Neural cell (in vitro differentiated cells): ENCODE measurements around the gene POLD1. TPM values are rescaled to one million over a fixed set of nuclear protein-coding genes. Genes with fewer than 3 reads are reported as not detected.

Experiments
- H2AFZ ChIP-seq: fragments of 200-600, 300-800 bp; sonication (generic), shearing (Covaris generic); 2 replicates; pipeline ENCODE4 v1.6.0; 2014; ENCODE audit warnings: low read depth, mild to moderate bottlenecking, antibody characterized with exemption, low read length, moderate library complexity
- H3F3A ChIP-seq: fragments of 200-600 bp; shearing (Covaris generic); 2 replicates; pipeline ENCODE4 v1.6.1; 2016; ENCODE audit warnings: mild to moderate bottlenecking, moderate library complexity, mixed read lengths, antibody characterized with exemption, low read length; ENCODE audit not compliant: insufficient read depth, poor library complexity, severe bottlenecking
- H3K27ac ChIP-seq: fragments of 200-600, 300-800 bp; sonication (generic), shearing (Covaris generic); 2 replicates; pipeline ENCODE4 v1.5.1; 2014; ENCODE audit warnings: mild to moderate bottlenecking, low read length, moderate library complexity
- H3K27me3 ChIP-seq: fragments of 300-800, 200-600 bp; sonication (generic), shearing (Covaris generic); 2 replicates; pipeline ENCODE4 v1.6.0; 2014; ENCODE audit warnings: mild to moderate bottlenecking, low read depth, low read length, moderate library complexity; ENCODE audit not compliant: insufficient read depth
- H3K36me3 ChIP-seq: fragments of 300-800, 200-600 bp; sonication (generic), shearing (Covaris generic); 2 replicates; pipeline ENCODE4 v1.5.1; 2014; ENCODE audit warnings: mild to moderate bottlenecking, antibody characterized with exemption, low read length, moderate library complexity; ENCODE audit not compliant: insufficient read depth
- H3K4me2 ChIP-seq: fragments of 300-800, 200-600 bp; sonication (generic), shearing (Covaris generic); 2 replicates; pipeline ENCODE4 v1.6.0; 2014; ENCODE audit warnings: mild to moderate bottlenecking, low read length
- H3K4me3 ChIP-seq: fragments of 300-800, 200-600 bp; sonication (generic), shearing (Covaris generic); 2 replicates; pipeline ENCODE4 v1.5.1; 2014; ENCODE audit warnings: mild to moderate bottlenecking, low read length, moderate library complexity
- H3K79me2 ChIP-seq: fragments of 200-600 bp; shearing (Covaris generic); replicated peaks from 2 replicates; pipeline ENCODE4 v1.6.0; 2014; ENCODE audit warnings: mild to moderate bottlenecking, low read length, moderate library complexity; ENCODE audit not compliant: insufficient read depth
- H3K9ac ChIP-seq: fragments of 300-800, 200-600 bp; sonication (generic), shearing (Covaris generic); 2 replicates; pipeline ENCODE4 v1.6.1; 2016; ENCODE audit warnings: mild to moderate bottlenecking, low read length, mixed read lengths
- H3K9me2 ChIP-seq: fragments of 200-600 bp; shearing (Covaris generic); 2 replicates; pipeline ENCODE4 v1.6.1; 2016; ENCODE audit warnings: mild to moderate bottlenecking, low read length, mixed read lengths; ENCODE audit not compliant: insufficient read depth
- H3K9me3 ChIP-seq: fragments of 200-600, 300-800 bp; sonication (generic), shearing (Covaris generic); 2 replicates; pipeline ENCODE4 v1.6.1; 2016; ENCODE audit warnings: mild to moderate bottlenecking, mixed run types, low read length, moderate library complexity, mixed read lengths
- H4K20me1 ChIP-seq: fragments of 200-600 bp; shearing (Covaris generic); 2 replicates; pipeline ENCODE4 v1.6.1; 2016; ENCODE audit warnings: mild to moderate bottlenecking, mixed run types; ENCODE audit not compliant: insufficient read depth
- CTCF ChIP-seq: fragments of 450-650 bp; IDR thresholded peaks from 2 replicates; pipeline ENCODE4 v1.5.1; 2014; ENCODE audit warnings: antibody characterized with exemption, mild to moderate bottlenecking, moderate library complexity; ENCODE audit not compliant: poor library complexity, severe bottlenecking
- EP300 ChIP-seq: fragments of 450-650 bp; conservative IDR thresholded peaks from 2 replicates; pipeline ENCODE4 v1.6.1; 2014; ENCODE audit warnings: antibody characterized with exemption, mild to moderate bottlenecking, moderate library complexity; ENCODE audit not compliant: poor library complexity, severe bottlenecking
- EZH2 ChIP-seq: fragments of 200-600, 300-800 bp; shearing (Covaris generic), sonication (generic); IDR thresholded peaks from 2 replicates; pipeline ENCODE4 v1.6.1; 2014; ENCODE audit warnings: antibody characterized with exemption, low read length, borderline replicate concordance, mild to moderate bottlenecking; ENCODE audit not compliant: insufficient read depth, poor library complexity, severe bottlenecking
- MXI1 ChIP-seq: fragments of 450-650 bp; conservative IDR thresholded peaks from 2 replicates; pipeline ENCODE4 v1.6.1; 2014; ENCODE audit warnings: antibody characterized with exemption, mild to moderate bottlenecking; ENCODE audit not compliant: poor library complexity, severe bottlenecking
- POLR2AphosphoS5 ChIP-seq: IDR thresholded peaks from 2 replicates; pipeline ENCODE4 v1.6.1; 2012
- RAD21 ChIP-seq: fragments of 450-650 bp; conservative IDR thresholded peaks from 2 replicates; pipeline ENCODE4 v1.6.1; 2014; ENCODE audit warnings: antibody characterized with exemption, mild to moderate bottlenecking, moderate library complexity
- REST ChIP-seq: IDR thresholded peaks from 2 replicates; pipeline ENCODE4 v1.6.1; 2012; ENCODE audit warnings: borderline replicate concordance
- SMC3 ChIP-seq: fragments of 450-650 bp; conservative IDR thresholded peaks from 2 replicates; pipeline ENCODE4 v1.6.1; 2014; ENCODE audit warnings: antibody characterized with exemption, mild to moderate bottlenecking, moderate library complexity; ENCODE audit not compliant: poor library complexity
- TAF1 ChIP-seq: IDR thresholded peaks from 2 replicates; pipeline ENCODE4 v1.6.1; 2012; ENCODE audit warnings: low read depth
- polyA plus RNA-seq: library from polyadenylated mRNA; depleted of rRNA; stranded (reverse); fragments of >200 nt; gene quantifications from 2 replicates; pipeline ENCODE4 v1.2.3, GENCODE V29; 2014

Gene POLD1
- polyA plus RNA-seq, 1 donor from 2014 or later = 13.1 TPM

DNA sequence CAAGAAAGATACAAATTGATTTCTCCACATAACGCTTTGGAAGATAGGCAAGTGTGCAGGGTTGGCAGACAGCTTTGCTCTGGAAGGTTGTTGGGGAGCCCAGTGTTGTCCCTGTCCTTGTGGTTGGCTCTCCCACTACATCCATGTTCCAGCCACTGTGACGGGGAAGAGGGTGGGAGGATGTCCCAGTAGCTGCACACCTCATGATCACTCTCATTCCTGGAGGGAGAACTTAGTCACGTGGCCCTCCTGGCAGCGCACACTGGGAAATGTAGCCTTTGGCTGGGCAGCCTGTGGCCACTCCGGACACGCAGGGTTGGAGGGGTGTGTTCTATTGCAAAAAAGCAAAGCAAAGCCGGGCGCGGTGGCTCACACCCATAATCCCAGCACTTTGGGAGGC lies 9.9 kb downstream of the POLD1 start:
- H3K9ac ChIP-seq = no peak overlapping the region
- H3K4me3 ChIP-seq = no peak overlapping the region
- no peaks in the 10 kb centered on the region for H3F3A ChIP-seq
- no peaks in the 10 kb centered on the region for H3K9me3 ChIP-seq
- no peak overlapping the region for H3K4me2 ChIP-seq
- no peaks in the 10 kb centered on the region for H3K9me2 ChIP-seq
- no peaks in the 10 kb centered on the region for H3K36me3 ChIP-seq
- TF ChIP-seq SMC3 (no peak), EZH2 (no peak), TAF1 (no peak)
- H3K79me2 ChIP-seq = no peaks in the 10 kb centered on the region
- H4K20me1 ChIP-seq = no peaks in the 10 kb centered on the region
- no peak overlapping the region for H3K27ac ChIP-seq
- H3K27me3 ChIP-seq = no peaks in the 10 kb centered on the region
- H2AFZ ChIP-seq = no peak overlapping the region

- Histone ChIP-seq H2AFZ (no peak overlapping the region), H3F3A (no peaks in the 10 kb centered on the region), H3K27ac (no peak overlapping the region), H3K36me3 (no peaks in the 10 kb centered on the region), H3K4me2 (no peak overlapping the region), H3K9me2 (no peaks in the 10 kb centered on the region), H3K27me3 (no peaks in the 10 kb centered on the region), H4K20me1 (no peaks in the 10 kb centered on the region), H3K9me3 (no peaks in the 10 kb centered on the region), H3K79me2 (no peaks in the 10 kb centered on the region), H3K4me3 (no peak overlapping the region), H3K9ac (no peak overlapping the region)
- TF ChIP-seq TAF1 (no peak), CTCF (no peak), RAD21 (no peak), MXI1 (no peak), POLR2AphosphoS5 (no peak)
Observed at GRCh38 chr19:50398675-50399367, 14.7 kb downstream of the POLD1 start.

- Histone ChIP-seq H3K9me3 (no peaks in the 10 kb centered on the region), H4K20me1 (no peaks in the 10 kb centered on the region), H3K79me2 (no peaks in the 10 kb centered on the region), H3K27ac (no peak overlapping the region), H3K4me3 (no peak overlapping the region), H2AFZ (no peak overlapping the region), H3F3A (no peaks in the 10 kb centered on the region), H3K9me2 (no peaks in the 10 kb centered on the region), H3K27me3 (no peaks in the 10 kb centered on the region), H3K4me2 (no peak overlapping the region), H3K36me3 (no peaks in the 10 kb centered on the region), H3K9ac (no peak overlapping the region)
- TF ChIP-seq EP300 (no peak), RAD21 (no peak), POLR2AphosphoS5 (no peak), CTCF (no peak), REST (no peak), EZH2 (no peak), TAF1 (no peak), MXI1 (no peak), SMC3 (no peak)
Observed at GRCh38 chr19:50399368-50399745, 15.2 kb downstream of the POLD1 start.
